H9 (cell line): ENCODE data around the gene THSD4. TPM values are rescaled to one million over a fixed set of nuclear protein-coding genes. Genes with fewer than 3 reads are reported as not detected.

Experiments
- DNase-seq: peaks from one replicate; pipeline ENCODE4 v3.0.0-alpha.2; 2017
- H2AFZ ChIP-seq: one replicate; pipeline ENCODE4 v1.6.1; 2013; ENCODE audit warnings: mild to moderate bottlenecking, low read length, control low read depth, moderate library complexity
- H2AK5ac ChIP-seq: 2 replicates; pipeline ENCODE4 v1.6.1; 2013; ENCODE audit warnings: low read length, control low read depth, mixed read lengths; ENCODE audit not compliant: insufficient read length
- H2BK120ac ChIP-seq: one replicate; pipeline ENCODE4 v1.6.1; 2013; ENCODE audit warnings: low read depth, mild to moderate bottlenecking, low read length, control low read depth, inconsistent platforms; ENCODE audit not compliant: poor library complexity, severe bottlenecking
- H2BK12ac ChIP-seq: 2 replicates; pipeline ENCODE4 v1.6.1; 2013; ENCODE audit warnings: low read length, control low read depth, mixed read lengths, low read depth; ENCODE audit not compliant: insufficient read length
- H2BK15ac ChIP-seq: 2 replicates; pipeline ENCODE4 v1.6.1; 2013; ENCODE audit warnings: low read depth, low read length, control low read depth
- H2BK20ac ChIP-seq: one replicate; pipeline ENCODE4 v1.6.1; 2013; ENCODE audit warnings: low read depth, mild to moderate bottlenecking, low read length, control low read depth, inconsistent platforms; ENCODE audit not compliant: poor library complexity, severe bottlenecking
- H2BK5ac ChIP-seq: 2 replicates; pipeline ENCODE4 v1.6.1; 2013; ENCODE audit warnings: low read length, control low read depth, mixed read lengths; ENCODE audit not compliant: insufficient read length
- H3K14ac ChIP-seq: 2 replicates; pipeline ENCODE4 v1.6.1; 2013; ENCODE audit warnings: low read length, control low read depth; ENCODE audit not compliant: insufficient read depth
- H3K18ac ChIP-seq: 2 replicates; pipeline ENCODE4 v1.6.1; 2013; ENCODE audit warnings: low read depth, mild to moderate bottlenecking, mixed read lengths, low read length, control low read depth; ENCODE audit not compliant: insufficient read length
- H3K23ac ChIP-seq: 2 replicates; pipeline ENCODE4 v1.6.1; 2013; ENCODE audit warnings: low read length, control low read depth, mixed read lengths, low read depth; ENCODE audit not compliant: insufficient read length
- H3K23me2 ChIP-seq: 2 replicates; pipeline ENCODE4 v1.6.1; 2013; ENCODE audit warnings: low read depth, mild to moderate bottlenecking, mixed read lengths, low read length, control low read depth; ENCODE audit not compliant: insufficient read length, poor library complexity, severe bottlenecking
- H3K27ac ChIP-seq: 2 replicates; pipeline ENCODE4 v1.5.1; 2013; ENCODE audit warnings: low read length, control low read depth, mixed read lengths, low read depth; ENCODE audit not compliant: insufficient read length
- H3K27me3 ChIP-seq: 2 replicates; pipeline ENCODE4 v1.6.1; 2013; ENCODE audit warnings: low read length, control low read depth, inconsistent platforms; ENCODE audit not compliant: insufficient read depth
- H3K4ac ChIP-seq: 2 replicates; pipeline ENCODE4 v1.6.1; 2013; ENCODE audit warnings: low read depth, mild to moderate bottlenecking, control low read depth, inconsistent platforms, low read length, moderate library complexity
- H3K4me1 ChIP-seq: 2 replicates; pipeline ENCODE4 v1.6.1; 2013; ENCODE audit warnings: low read length, control low read depth, inconsistent platforms; ENCODE audit not compliant: insufficient read depth
- H3K4me2 ChIP-seq: 2 replicates; pipeline ENCODE4 v1.6.1; 2013; ENCODE audit warnings: low read length, control low read depth, mixed read lengths; ENCODE audit not compliant: insufficient read length, insufficient read depth
- H3K56ac ChIP-seq: 2 replicates; pipeline ENCODE4 v1.6.1; 2013; ENCODE audit warnings: low read depth, mild to moderate bottlenecking, mixed read lengths, low read length, control low read depth; ENCODE audit not compliant: insufficient read length
- H3K79me1 ChIP-seq: 2 replicates; pipeline ENCODE4 v1.6.1; 2013; ENCODE audit warnings: low read depth, mild to moderate bottlenecking, moderate library complexity, low read length, control low read depth, inconsistent platforms; ENCODE audit not compliant: insufficient read depth, poor library complexity, severe bottlenecking
- H3K79me2 ChIP-seq: 2 replicates; pipeline ENCODE4 v1.6.1; 2013; ENCODE audit warnings: low read length, control low read depth, inconsistent platforms; ENCODE audit not compliant: insufficient read depth
- H3K9ac ChIP-seq: 2 replicates; pipeline ENCODE4 v1.6.1; 2013; ENCODE audit warnings: low read length, control low read depth, mixed read lengths; ENCODE audit not compliant: insufficient read length; ENCODE audit errors: extremely low read depth
- H3K9me3 ChIP-seq: one replicate; pipeline ENCODE4 v1.6.1; 2013; ENCODE audit warnings: low read depth, low read length, inconsistent platforms; ENCODE audit not compliant: control insufficient read depth
- H3T11ph ChIP-seq: one replicate; pipeline ENCODE4 v1.6.1; 2013; ENCODE audit warnings: mild to moderate bottlenecking, low read length, control low read depth, inconsistent platforms
- H4K20me1 ChIP-seq: one replicate; pipeline ENCODE4 v1.6.1; 2013; ENCODE audit not compliant: control insufficient read depth, insufficient read length, insufficient read depth
- H4K5ac ChIP-seq: 2 replicates; pipeline ENCODE4 v1.6.1; 2013; ENCODE audit warnings: low read depth, mild to moderate bottlenecking, mixed read lengths, low read length, control low read depth; ENCODE audit not compliant: insufficient read length
- H4K8ac ChIP-seq: replicated peaks from 2 replicates; pipeline ENCODE4 v1.6.1; 2013; ENCODE audit warnings: low read length, control low read depth, mixed read lengths, low read depth; ENCODE audit not compliant: insufficient read length
- H4K91ac ChIP-seq: 2 replicates; pipeline ENCODE4 v1.6.1; 2013; ENCODE audit warnings: low read depth, mild to moderate bottlenecking, moderate library complexity, mixed read lengths, low read length, control low read depth; ENCODE audit not compliant: insufficient read length
- H3K27ac Mint-ChIP-seq, 3 experiments: 2 replicates in 2 of 3; 3 replicates in 1 of 3; pipeline ENCODE4 v1.8.0; 2020 to 2021; ENCODE audit warnings: mixed read lengths in 3 of 3, mild to moderate bottlenecking in 1 of 3, moderate library complexity in 1 of 3
- H3K27me3 Mint-ChIP-seq: 2 replicates; pipeline ENCODE4 v1.8.0; 2021; ENCODE audit warnings: low read depth, mild to moderate bottlenecking, moderate library complexity, mixed read lengths
- H3K36me3 Mint-ChIP-seq, 3 experiments: 2 replicates in 2 of 3; 3 replicates in 1 of 3; pipeline ENCODE4 v1.8.0; 2020 to 2021; ENCODE audit warnings: low read depth in 3 of 3, mixed read lengths in 3 of 3; ENCODE audit not compliant: insufficient read depth in 1 of 3
- H3K4me1 Mint-ChIP-seq, 2 experiments: 2 replicates each; pipeline ENCODE4 v1.8.0; 2020; ENCODE audit warnings: mixed read lengths in 2 of 2
- H3K4me3 Mint-ChIP-seq, 2 experiments: 2 replicates in 1 of 2; 3 replicates in 1 of 2; pipeline ENCODE4 v1.8.0; 2020 to 2021; ENCODE audit warnings: mild to moderate bottlenecking in 2 of 2, mixed read lengths in 2 of 2, moderate library complexity in 1 of 2
- H3K9me3 Mint-ChIP-seq, 2 experiments: 2 replicates in 1 of 2; 3 replicates in 1 of 2; pipeline ENCODE4 v1.8.0; 2020; ENCODE audit warnings: mild to moderate bottlenecking in 2 of 2, mixed read lengths in 2 of 2, moderate library complexity in 1 of 2
- CTCF ChIP-seq: fragments of 200-600 bp; sonication (generic); conservative IDR thresholded peaks from 3 replicates; pipeline ENCODE4 v1.8.0; 2021; ENCODE audit warnings: antibody characterized with exemption, mild to moderate bottlenecking
- WGBS: extraction: QIAGEN DNeasy Blood & Tissue Kit; methylation state at CpG from one replicate; pipeline ENCODE4 v1.1.7; 2013; ENCODE audit warnings: missing lambda C conversion rate, low lambda C conversion rate, mixed read lengths; ENCODE audit not compliant: insufficient read length; ENCODE audit errors: extremely low coverage; 5-methylcytosine and 5-hydroxymethylcytosine counted together
- total RNA-seq: library from RNA; stranded (reverse); gene quantifications from 2 replicates; pipeline ENCODE4 v1.2.1, GENCODE V29; 2021

The THSD4 gene
- total RNA-seq, 1 experiment from 2014 or later = 5.5 TPM

DNA sequence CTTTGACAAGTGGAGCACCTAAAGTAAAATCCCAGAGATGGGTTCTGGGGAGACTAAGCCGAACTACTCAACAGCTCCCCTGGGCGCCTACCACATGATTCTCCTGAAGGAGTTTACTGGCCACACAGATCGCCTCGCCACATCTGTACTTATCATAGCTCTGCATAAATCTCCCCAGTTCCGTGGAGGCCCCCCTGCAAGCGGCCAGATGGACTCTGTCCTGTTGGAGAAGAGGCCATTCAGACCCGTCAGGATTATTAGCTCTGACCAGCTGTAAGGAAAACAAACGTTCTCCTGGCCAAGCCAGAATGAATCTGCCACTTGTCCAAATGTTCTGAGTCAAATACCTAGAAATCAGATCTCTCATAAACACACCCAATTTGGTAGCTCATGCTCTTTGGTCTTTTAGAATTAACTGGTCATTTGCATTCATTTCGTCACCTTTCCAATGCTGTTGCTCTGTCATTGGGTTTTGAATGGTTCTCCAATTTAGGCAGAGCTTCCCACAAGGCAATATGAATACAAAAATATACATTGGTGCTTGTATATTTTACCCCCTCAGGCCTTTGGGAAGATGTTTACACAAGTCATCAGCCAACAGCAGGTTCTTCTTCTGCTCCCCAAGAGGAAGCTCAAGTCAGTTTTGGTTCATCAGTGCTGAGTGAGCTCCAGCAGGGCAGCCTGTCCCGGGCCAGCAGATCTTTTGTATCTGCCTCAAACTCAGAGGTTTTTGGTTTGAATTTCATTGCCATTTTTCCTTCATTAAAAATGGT is 124.5 kb downstream of the THSD4 start:
- Histone ChIP-seq H3K14ac (no peak overlapping the region), H2AK5ac (no peak overlapping the region), H3K23me2 (no peaks in the 10 kb centered on the region), H3K79me2 (no peaks in the 10 kb centered on the region), H3K27ac (no peak overlapping the region), H4K91ac (no peak overlapping the region), H3K23ac (no peak overlapping the region), H4K8ac (no peak overlapping the region), H4K5ac (no peak overlapping the region), H2BK5ac (no peak overlapping the region), H3K27me3 (no peaks in the 10 kb centered on the region), H2AFZ (no peak overlapping the region), H2BK15ac (no peak overlapping the region), H3K9ac (no peak overlapping the region), H2BK20ac (no peak overlapping the region), H3K4ac (no peak overlapping the region), H3T11ph (no peak overlapping the region), H4K20me1 (no peaks in the 10 kb centered on the region), H3K4me2 (no peak overlapping the region), H2BK12ac (no peak overlapping the region), H2BK120ac (no peak overlapping the region), H3K56ac (no peak overlapping the region), H3K18ac (no peak overlapping the region), H3K9me3 (no peaks in the 10 kb centered on the region), H3K79me1 (no peaks in the 10 kb centered on the region), H3K4me1 (peaks cover 2% of the 10 kb centered on the region; the same call in 1 of the 2 replicates)
- Mint-ChIP-seq H3K4me3 (no peak overlapping the region), H3K4me1 (peaks cover 26 to 28% of the 10 kb centered on the region in 2 experiments), H3K36me3 (peaks cover 0 to 7% (median 0%) of the 10 kb centered on the region in 3 experiments; a peak in 3 of 7 replicates), H3K9me3 (no peaks in the 10 kb centered on the region; a peak in 1 of 5 replicates), H3K27me3 (no peaks in the 10 kb centered on the region; the same call in 1 of the 2 replicates), H3K27ac (no peak overlapping the region)
- DNase-seq = no peak
- TF ChIP-seq CTCF = no peak
- WGBS = no CpG with 5 or more reads among the region's 10 CpGs
